Smooth muscle cell (in vitro differentiated cells): ENCODE measurements around the gene SRSF6. TPM values are rescaled to one million over a fixed set of nuclear protein-coding genes. Genes with fewer than 3 reads are reported as not detected.

Experiments
- DNase-seq: peaks from one replicate; lab custom pipeline; 2025; ENCODE audit not compliant: unreplicated experiment; lab: John Stamatoyannopoulos, UW
- H2AFZ ChIP-seq: fragments of 200-600 bp; sonication (generic); 2 replicates; pipeline ENCODE4 v1.6.0; 2016; ENCODE audit warnings: antibody characterized with exemption, low read depth, mild to moderate bottlenecking
- H3F3A ChIP-seq: fragments of 200-600 bp; sonication (generic); 2 replicates; pipeline ENCODE4 v1.6.0; 2017; ENCODE audit warnings: antibody characterized with exemption, low read depth
- H3K27ac ChIP-seq: fragments of 200-600 bp; sonication (generic); 2 replicates; pipeline ENCODE4 v1.5.1; 2016; ENCODE audit warnings: low read depth, mild to moderate bottlenecking
- H3K27me3 ChIP-seq: fragments of 200-600 bp; sonication (generic); 2 replicates; pipeline ENCODE4 v1.6.1; 2016; ENCODE audit warnings: low read depth, mild to moderate bottlenecking
- H3K36me3 ChIP-seq: fragments of 200-600 bp; sonication (generic); 2 replicates; pipeline ENCODE4 v1.5.1; 2016; ENCODE audit warnings: low read depth
- H3K4me1 ChIP-seq: fragments of 200-600 bp; sonication (generic); 2 replicates; pipeline ENCODE4 v1.5.1; 2016; ENCODE audit warnings: low read depth
- H3K4me2 ChIP-seq: fragments of 200-600 bp; sonication (generic); 2 replicates; pipeline ENCODE4 v1.6.0; 2016; ENCODE audit warnings: mild to moderate bottlenecking
- H3K4me3 ChIP-seq: fragments of 200-600 bp; sonication (generic); 2 replicates; pipeline ENCODE4 v1.5.1; 2016; ENCODE audit warnings: mild to moderate bottlenecking
- H3K79me2 ChIP-seq: fragments of 200-600 bp; sonication (generic); 2 replicates; pipeline ENCODE4 v1.6.0; 2016; ENCODE audit warnings: low read depth, mild to moderate bottlenecking
- H3K9ac ChIP-seq: fragments of 200-600 bp; sonication (generic); 2 replicates; pipeline ENCODE4 v1.6.0; 2016; ENCODE audit warnings: low read depth
- H3K9me3 ChIP-seq: fragments of 200-600 bp; sonication (generic); replicated peaks from 2 replicates; pipeline ENCODE4 v1.5.1; 2016; ENCODE audit warnings: low read depth
- H4K20me1 ChIP-seq: fragments of 200-600 bp; sonication (generic); 2 replicates; pipeline ENCODE4 v1.6.0; 2016; ENCODE audit warnings: low read depth
- WGBS: methylation state at CpG from one replicate; pipeline ENCODE4 v1.1.7; 2016; ENCODE audit warnings: low lambda C conversion rate; 5-methylcytosine and 5-hydroxymethylcytosine counted together
- polyA plus RNA-seq: library from polyadenylated mRNA; unstranded; fragments of >200 nt; fragmentation: Nextera tagmentation; extraction: Ambion mirVana; gene quantifications from 2 replicates; pipeline ENCODE4 v1.2.1, GENCODE V29; 2016
- total RNA-seq: library from RNA; depleted of rRNA; stranded (reverse); fragments of >200 nt; gene quantifications from 2 replicates; pipeline ENCODE4 v1.2.3, GENCODE V29; 2014
- TF ChIP-seq, protein P1 (sequence below): fragments of 200-600 bp; sonication (generic); IDR thresholded peaks from 2 replicates; pipeline ENCODE4 v1.5.1; 2017; ENCODE audit warnings: borderline replicate concordance, mild to moderate bottlenecking, antibody characterized with exemption; ENCODE audit not compliant: insufficient read depth, poor library complexity, severe bottlenecking

The SRSF6 gene
- total and polyA plus RNA-seq, 2 experiments from 2014 or later: 25.1 to 85.0 TPM

DNA sequence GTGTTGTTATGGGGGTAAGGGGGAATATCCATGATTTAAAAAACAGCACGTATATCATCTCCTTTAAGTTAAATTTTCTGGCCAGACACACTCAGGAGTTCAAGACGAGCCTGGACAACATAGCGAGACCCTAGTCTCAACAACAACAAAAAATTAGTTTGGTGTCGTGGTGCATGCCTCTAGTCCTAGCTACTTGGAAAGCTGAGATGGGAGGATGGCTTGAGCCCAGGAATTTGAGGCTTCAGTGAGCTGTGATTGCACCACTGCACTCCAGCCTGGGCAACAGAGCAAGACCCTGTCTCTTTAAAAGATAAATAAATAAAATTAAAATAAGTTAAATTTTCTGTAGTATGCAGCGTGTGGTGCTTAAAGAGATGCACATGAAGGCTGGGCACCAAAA lies 31.5 kb upstream of the SRSF6 start:
- Histone ChIP-seq H3K4me1 (no peaks in the 10 kb centered on the region), H4K20me1 (no peaks in the 10 kb centered on the region), H3K36me3 (no peaks in the 10 kb centered on the region), H3K27me3 (no peaks in the 10 kb centered on the region), H3K27ac (no peak overlapping the region), H3K79me2 (no peaks in the 10 kb centered on the region), H3K4me3 (no peak overlapping the region), H3F3A (no peaks in the 10 kb centered on the region), H3K9me3 (no peaks in the 10 kb centered on the region), H3K9ac (no peak overlapping the region), H2AFZ (no peak overlapping the region), H3K4me2 (no peak overlapping the region)
- no peak for DNase-seq
- TF ChIP-seq, protein P1, sequence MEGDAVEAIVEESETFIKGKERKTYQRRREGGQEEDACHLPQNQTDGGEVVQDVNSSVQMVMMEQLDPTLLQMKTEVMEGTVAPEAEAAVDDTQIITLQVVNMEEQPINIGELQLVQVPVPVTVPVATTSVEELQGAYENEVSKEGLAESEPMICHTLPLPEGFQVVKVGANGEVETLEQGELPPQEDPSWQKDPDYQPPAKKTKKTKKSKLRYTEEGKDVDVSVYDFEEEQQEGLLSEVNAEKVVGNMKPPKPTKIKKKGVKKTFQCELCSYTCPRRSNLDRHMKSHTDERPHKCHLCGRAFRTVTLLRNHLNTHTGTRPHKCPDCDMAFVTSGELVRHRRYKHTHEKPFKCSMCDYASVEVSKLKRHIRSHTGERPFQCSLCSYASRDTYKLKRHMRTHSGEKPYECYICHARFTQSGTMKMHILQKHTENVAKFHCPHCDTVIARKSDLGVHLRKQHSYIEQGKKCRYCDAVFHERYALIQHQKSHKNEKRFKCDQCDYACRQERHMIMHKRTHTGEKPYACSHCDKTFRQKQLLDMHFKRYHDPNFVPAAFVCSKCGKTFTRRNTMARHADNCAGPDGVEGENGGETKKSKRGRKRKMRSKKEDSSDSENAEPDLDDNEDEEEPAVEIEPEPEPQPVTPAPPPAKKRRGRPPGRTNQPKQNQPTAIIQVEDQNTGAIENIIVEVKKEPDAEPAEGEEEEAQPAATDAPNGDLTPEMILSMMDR: no peak
- WGBS: 85% methylated on average over 5 of the region's 5 CpGs

DNA sequence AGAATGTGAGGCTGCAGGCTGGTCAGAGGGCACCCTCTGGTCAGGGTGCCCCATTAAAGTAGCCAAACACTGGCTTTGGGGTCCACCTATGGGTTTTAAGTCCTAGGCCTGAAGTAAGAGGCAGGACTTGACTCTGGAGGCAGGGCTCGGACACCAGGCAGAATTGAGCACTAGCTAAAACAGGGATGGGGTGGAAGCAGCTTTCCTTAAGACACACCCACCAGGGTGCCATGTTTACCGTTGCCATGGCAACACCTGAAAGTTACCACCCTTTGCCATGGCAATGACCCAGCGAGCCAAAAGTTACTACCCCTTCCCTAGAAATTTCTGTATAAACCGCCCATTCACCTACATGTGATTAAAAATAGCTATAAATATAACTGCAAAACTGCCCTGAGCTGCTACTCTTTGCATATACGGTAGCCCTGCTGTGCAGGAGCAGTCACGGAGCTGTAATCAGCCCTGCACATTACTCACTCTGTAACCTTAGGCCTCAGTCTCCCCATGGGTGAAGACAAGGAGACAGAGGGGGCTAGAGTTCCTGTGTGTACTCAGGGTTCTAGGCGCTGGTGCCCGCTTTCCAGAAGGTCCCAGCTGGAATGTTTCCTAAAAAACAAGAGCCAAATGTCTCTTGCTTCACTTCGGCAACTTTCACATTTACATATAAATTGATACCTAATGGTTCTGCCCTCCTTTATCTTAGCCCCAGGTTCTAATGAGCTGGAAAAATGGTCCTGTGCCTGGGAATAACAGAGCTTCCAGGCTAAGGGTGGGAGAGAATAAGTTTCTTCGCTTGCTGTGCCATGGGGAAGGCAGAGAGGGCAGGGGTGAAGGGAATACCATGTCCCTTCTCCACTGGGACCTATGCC lies 27.2 kb upstream of the SRSF6 start:
- no peaks in the 10 kb centered on the region for H3K9me3 ChIP-seq
- H2AFZ ChIP-seq: no peak overlapping the region
- H3F3A ChIP-seq: no peaks in the 10 kb centered on the region
- no peaks in the 10 kb centered on the region for H3K4me1 ChIP-seq
- DNase-seq: no peak
- no peak overlapping the region for H3K4me2 ChIP-seq
- H3K79me2 ChIP-seq: no peaks in the 10 kb centered on the region
- H4K20me1 ChIP-seq: no peaks in the 10 kb centered on the region
- H3K4me3 ChIP-seq: no peak overlapping the region
- H3K36me3 ChIP-seq: no peaks in the 10 kb centered on the region
- peaks cover 3% of the 10 kb centered on the region for H3K27me3 ChIP-seq
- 62% methylated on average over 10 of the region's 10 CpGs for WGBS
- no peak overlapping the region for H3K9ac ChIP-seq
- TF ChIP-seq, protein P1: no peak
- H3K27ac ChIP-seq: no peak overlapping the region

DNA sequence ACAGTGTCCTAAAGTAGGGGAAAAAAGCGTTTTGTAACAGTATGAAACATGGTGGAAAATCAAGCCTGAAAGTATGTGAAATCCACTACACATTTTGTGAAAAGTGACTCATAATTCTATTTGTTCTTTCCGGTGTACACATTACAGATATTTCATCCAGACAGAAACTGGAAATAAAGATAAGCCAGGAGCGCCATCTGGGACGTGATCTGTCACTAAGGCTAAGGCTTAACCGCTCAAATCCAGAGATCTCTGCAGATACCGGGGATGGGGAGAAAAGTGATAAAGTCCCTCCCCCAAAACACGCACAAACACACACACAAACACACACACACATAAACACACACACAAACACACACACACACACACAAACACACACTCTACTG lies 26.6 kb upstream of the SRSF6 start:
- Histone ChIP-seq H3K4me1 (no peaks in the 10 kb centered on the region), H3K9me3 (no peaks in the 10 kb centered on the region), H3K4me2 (no peak overlapping the region), H3K9ac (no peak overlapping the region), H3K27ac (no peak overlapping the region), H3K4me3 (no peak overlapping the region), H2AFZ (no peak overlapping the region), H3K36me3 (no peaks in the 10 kb centered on the region), H3K27me3 (peaks cover 3% of the 10 kb centered on the region), H3F3A (no peaks in the 10 kb centered on the region), H3K79me2 (no peaks in the 10 kb centered on the region), H4K20me1 (no peaks in the 10 kb centered on the region)
- TF ChIP-seq, protein P1: no peak
- no peak for DNase-seq
- WGBS: 58% methylated on average over 7 of the region's 7 CpGs

- WGBS: 89% methylated on average over 1 of the region's 1 CpG
These were observed 25.2 kb upstream of the SRSF6 start for GRCh38 chr20:43432498-43432897.

More at GRCh38 chr20:43432498-43432897, 25.2 kb upstream of the SRSF6 start:
- peaks cover 3% of the 10 kb centered on the region for H3K27me3 ChIP-seq
- DNase-seq: no peak
- no peak overlapping the region for H3K4me3 ChIP-seq
- H3K9ac ChIP-seq: no peak overlapping the region
- H3K79me2 ChIP-seq: no peaks in the 10 kb centered on the region
- H3K27ac ChIP-seq: no peak overlapping the region
- H3F3A ChIP-seq: no peaks in the 10 kb centered on the region
- H3K4me1 ChIP-seq: no peaks in the 10 kb centered on the region
- H2AFZ ChIP-seq: no peak overlapping the region
- TF ChIP-seq, protein P1: no peak
- no peaks in the 10 kb centered on the region for H4K20me1 ChIP-seq
- H3K36me3 ChIP-seq: no peaks in the 10 kb centered on the region
- H3K4me2 ChIP-seq: no peak overlapping the region
- H3K9me3 ChIP-seq: no peaks in the 10 kb centered on the region
